NOMO-1 (cell line): ENCODE data around the gene TIGAR.

ENCODE experiments used
- DNase-seq, 2 experiments: peaks; one replicate each; lab custom pipeline; 2025; ENCODE audit not compliant: unreplicated experiment in 2 of 2; lab: John Stamatoyannopoulos, UW

The TIGAR gene

DNA sequence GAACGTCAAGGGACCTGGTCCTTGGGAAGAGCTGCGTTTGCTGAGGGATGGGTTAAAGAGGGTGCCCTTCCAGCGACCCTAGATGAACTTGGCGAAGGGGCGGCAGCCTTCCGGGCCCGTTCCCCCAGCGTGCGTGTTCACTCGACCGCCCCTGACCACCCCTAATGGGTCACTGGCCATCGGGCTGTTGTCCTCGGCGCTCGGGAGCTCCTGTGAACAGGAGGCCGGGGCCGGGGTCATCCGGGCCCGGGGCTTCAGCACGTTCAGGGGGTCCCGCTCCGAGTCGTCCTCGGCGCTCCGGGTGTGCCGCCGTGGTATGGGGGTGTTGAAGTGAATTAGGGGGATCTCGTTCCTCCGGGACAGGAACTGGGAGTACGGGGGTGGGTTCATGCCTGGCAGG lies 49.3 kb downstream of the TIGAR start:
- no peak for DNase-seq

GRCh38 chr12:4372653-4373052 lies 51.6 kb downstream of the TIGAR start:
- DNase-seq, result no peak

DNA sequence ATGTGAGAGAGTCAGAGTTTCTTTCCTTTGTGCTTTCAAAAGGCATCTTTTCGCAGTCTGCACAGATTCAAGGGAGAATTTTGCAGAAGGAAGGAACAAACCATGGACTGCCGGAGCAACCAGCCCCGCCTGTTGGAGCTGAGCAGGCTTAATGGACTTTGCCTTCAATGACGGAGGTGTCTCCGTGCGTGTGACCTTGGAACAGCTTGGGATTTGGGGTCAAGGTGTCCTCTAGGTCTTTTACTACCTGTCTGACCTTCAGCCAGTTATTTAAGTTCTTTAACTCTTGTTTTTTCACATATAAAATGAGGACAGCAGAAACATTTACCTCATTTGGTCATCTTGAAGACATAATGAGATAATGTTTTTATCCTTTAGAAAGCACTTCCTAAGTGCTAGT lies 54.4 kb downstream of the TIGAR start:
- no peak for DNase-seq

- DNase-seq, result no peak
Observed at GRCh38 chr12:4378772-4379171, 57.8 kb downstream of the TIGAR start.

GRCh38 chr12:4379405-4379804 lies 58.4 kb downstream of the TIGAR start, which contains the start of gene FGF23:
FGF23 (minus strand) TSS chr12:4379712; CDS start chr12:4379582, 130 bp downstream.
- no peak for DNase-seq

DNA sequence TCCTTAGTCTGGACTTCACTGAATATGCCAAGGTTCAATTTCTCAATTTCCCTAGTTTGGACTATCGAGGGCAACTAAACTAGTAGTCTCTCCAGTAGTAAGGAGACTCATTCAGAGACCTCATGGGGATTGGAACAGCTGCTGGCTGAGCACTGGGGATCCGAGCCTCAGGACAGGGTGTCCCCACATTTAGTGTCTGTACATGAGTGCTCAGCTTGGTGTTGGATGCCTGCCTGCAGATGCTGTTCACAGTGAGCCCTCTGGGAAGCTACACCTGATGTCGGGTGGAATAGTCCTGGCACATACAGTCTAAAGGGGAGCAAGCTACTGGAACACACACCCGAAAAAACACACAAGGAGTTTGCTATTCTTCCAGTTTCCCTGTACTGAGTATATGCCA lies 59.3 kb downstream of the TIGAR start:
- DNase-seq, result no peak

DNA sequence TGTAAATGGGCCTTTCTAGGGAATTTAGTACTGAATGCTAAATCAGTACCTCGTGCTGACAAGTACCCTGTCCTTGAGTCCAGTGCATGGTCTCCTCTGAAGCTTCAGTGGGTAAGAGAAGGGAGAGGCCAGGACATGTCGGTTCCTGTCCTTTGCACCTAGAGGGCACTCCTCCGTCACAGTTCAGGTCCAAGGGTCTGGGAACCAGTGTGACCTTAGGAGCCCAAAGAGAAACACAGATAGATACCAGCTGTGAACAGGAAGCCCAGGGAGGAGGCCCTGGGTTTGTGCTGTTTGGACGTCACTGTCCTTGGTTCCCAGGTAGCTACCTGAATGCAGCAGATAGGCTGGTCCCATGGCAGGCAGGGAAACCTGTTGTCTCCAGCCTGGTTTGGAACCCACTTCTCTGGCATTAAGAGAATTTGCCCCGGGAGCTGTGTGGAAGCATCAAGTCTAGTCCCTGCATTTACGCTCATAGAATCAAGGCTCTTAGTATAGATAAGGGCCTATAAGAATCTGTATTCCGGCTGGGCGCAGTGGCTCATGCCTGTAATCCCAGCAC lies 62.4 kb downstream of the TIGAR start:
- DNase-seq, result peak in 1 of 2 experiments; percentile 3

GRCh38 chr12:4386801-4387200 lies 65.8 kb downstream of the TIGAR start:
- DNase-seq, result no peak

DNA sequence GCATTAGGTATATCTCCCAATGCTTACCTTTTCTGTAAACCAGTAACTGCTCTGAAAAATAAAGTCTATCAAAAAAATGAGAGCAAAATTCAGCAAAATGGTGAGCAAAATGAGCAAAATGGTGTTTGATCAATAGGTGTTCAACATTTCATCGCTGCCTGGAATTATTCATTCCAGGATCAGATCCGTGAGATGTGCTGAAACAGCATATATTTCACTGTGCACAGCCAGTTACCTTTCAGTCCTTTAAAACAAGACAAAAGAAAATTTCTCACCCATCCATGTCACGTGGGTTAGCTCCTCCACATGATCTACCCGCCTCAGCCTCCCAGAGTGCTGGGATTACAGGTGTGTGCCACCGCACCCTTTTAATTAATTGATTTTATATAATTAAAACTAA lies 66.6 kb downstream of the TIGAR start:
- DNase-seq, result no peak

GRCh38 chr12:4388032-4388431 lies 67.0 kb downstream of the TIGAR start:
- DNase-seq, result no peak

- DNase-seq, result no peak
Observed at GRCh38 chr12:4388662-4389061, 67.6 kb downstream of the TIGAR start.

DNA sequence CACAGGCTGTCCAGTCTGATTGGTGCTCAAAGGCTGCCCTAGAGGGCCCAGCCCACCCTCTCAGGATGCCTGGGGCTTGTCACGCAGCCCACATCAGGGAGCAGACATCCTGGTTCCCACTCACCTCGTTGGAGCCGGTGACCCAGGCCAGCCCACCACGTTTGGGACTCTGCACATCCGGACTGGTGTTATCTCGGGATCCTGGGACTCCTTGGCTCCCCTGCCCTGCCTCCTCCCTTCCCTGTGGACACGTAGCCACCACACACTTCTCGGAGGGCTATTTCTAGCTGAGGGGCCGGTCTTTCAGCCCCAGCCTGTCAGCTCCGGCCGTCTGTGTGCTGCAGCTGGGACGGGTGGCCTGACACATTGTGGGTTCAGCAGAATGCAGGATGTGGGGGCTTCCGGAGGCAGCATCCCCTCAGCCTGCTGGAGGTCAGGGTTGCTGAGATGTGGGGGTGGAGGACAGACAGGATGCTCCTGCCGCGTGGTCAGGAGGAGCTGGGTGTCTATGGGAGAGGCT lies 71.3 kb downstream of the TIGAR start:
- DNase-seq, result no peak

- DNase-seq, result no peak
Observed at GRCh38 chr12:4393211-4393610, 72.2 kb downstream of the TIGAR start.

DNA sequence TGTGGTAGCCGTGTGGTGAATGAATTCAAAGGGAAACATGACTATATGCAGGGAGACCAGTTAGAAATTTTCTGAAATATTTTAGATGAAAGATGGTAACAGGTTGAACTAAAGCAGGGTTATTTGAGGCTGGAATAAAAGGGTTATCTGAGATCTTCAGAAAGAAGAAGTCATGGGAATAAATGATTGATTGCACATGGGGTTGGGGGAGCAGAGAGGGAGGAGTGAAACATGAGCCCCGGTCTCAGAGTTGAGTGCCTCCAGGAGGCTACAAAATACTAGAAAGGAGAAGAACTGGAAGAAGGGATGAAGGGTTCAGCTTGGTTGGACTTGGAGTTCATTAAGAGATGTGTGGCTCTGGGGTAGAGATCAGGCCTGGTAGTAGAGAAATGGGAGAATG lies 74.8 kb downstream of the TIGAR start:
- no peak for DNase-seq

GRCh38 chr12:4401117-4401516 lies 80.1 kb downstream of the TIGAR start:
- DNase-seq, result no peak

DNA sequence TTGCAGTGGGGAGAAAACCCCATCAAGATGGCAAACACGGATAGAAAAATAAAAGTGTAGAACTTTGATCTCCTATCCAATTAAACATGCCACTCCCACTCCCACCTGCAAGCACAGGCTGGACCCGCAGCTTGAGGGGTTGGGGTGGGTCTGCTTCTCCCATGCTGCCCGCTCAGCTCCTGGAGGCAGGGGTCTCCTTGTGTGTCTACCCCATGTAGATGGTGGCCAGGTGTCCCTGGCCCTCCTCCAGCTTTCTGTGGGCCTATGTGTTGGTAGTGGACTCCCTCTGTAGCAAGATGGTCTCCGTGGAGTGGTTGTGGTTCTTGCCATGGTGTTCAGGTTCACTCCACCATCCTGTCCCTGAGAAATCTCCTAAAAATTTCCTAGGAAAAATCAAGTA lies 82.0 kb downstream of the TIGAR start:
- DNase-seq, result no peak
